HG02938 (cell line): Measurements from ENCODE around the gene F8.
A peak's percentile ranks its signal among the peaks of the same experiment; 100 is the strongest.
"Not testable (repeated sequence)": the region's sequence is repeated elsewhere in the genome, so short reads cannot be mapped to it uniquely, and the experiment has no call there.

ENCODE experiments used
- ATAC-seq: cut with Tn5 transposase; IDR thresholded peaks from one replicate; pipeline ENCODE4 v1.9.1; 2021; ENCODE audit warnings: mild to moderate bottlenecking, moderate library complexity; ENCODE audit not compliant: unreplicated experiment

Gene F8

DNA sequence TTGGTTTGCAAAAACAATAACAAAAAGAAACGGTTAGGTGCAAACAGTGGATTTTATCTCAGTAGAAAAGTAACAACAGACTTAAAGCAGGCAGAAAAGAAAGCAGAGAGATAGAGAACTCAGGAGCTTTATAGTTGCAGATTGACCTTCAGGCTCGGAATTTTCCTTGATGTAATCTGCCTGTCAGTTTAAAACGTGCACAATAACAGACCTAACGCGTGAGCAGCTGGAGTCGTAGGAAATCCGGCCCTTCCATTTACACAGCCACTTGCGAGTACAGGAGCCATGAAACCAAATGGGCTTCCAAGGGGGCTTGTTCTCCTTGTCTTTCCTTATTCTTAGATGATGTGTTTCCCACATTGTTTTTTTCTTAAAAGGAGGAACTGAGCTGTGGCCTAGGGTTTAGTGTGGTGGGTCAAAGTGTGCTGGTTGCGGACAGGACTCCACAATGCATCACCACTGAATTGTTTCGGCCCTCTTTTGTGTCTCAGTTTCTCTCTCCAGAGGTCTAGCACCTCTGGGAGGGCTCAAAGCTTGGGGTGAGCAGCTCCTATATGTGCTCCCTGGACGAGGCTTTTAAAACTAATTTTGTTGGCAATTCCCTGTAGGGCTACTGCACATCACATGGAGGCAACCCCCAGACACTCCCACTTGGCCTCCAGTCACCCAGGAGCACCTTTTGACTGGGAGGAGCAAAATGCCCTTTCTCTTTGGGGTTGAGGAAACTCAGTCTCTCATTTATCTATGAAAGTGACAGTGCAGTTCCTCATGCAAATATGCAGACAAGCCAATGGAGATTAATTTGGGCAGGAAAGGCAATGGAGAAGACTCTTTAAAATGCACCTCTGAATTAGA lies 203.4 kb downstream of the F8 start:
- no peak for ATAC-seq

DNA sequence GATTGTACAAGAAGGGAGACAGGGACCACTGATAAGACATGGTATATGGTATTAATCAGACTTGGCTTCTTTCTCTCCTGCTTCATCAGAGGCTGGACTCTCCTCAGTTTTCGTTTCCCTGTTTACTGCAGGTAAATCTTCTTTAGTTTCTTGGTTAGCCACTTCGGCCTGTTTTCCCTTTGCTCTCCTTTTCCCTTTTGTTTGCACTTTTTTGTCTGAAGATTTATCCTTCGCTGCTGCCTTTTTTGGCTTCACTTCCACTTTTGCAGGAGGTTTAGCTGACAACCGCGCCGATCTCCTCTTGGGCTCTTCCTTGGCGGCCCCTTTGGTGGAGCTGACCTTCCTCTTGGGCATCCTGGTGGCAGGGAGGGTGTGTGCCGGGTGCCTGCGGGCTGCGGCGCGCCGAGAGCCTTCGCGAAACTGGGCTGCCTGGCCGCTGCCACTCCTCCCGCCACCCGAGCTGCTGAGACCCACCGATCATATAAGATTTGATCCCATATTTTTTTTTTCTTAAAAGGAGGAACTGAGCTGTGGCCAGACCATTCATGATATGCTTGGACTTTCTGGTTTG lies 205.4 kb downstream of the F8 start:
- not testable (repeated sequence) for ATAC-seq

DNA sequence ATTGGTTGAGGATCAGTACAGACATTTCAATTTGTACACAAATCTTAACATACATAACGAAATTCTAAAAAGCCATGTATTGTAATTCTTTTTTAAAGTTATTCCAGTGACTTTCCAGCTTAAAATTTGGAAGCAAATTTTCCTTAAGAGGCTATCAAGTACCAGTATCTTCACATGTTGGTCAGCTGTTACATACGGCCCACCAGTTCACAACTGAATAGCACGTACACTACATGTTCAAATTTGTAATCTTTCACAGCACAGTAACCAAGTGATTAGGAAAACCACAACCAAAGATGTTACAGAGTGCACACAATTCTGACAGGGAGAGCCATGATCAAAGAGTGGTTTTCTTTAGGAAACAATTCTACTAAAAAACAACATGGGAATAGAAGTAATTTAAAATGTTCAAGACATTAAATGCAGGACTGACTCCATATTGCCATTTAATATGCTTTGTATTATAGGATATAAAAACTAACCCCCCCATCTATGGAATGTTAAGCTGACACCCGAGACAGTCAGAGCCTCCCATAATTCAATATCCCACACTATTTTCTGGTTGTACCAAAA lies 206.1 kb downstream of the F8 start:
- not testable (repeated sequence) for ATAC-seq

DNA sequence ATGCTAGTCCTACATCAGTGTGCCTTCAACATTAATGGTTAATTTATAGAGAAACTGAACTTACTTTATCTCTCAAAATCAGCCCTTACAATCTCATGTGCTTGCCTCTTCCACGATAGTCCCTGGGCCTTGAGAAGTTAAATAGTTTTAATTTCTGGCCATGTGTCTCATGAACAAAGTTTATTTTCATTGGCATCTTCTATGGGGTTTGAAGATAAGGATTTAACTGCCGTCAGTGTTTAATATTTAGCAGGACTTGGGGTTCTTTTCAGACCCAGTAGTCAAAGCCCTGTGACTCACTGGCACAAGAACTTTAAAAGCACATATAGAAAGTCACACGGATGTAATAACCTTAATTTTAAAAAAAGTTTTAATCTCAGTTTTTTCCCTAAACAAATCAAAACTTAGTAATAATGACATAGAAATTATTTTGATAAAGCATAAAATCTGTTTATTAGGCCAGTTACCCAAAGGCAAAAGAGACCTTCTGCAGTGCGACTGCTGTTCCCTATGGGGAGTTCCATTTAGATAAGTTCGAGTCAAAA lies 207.2 kb downstream of the F8 start:
- no peak for ATAC-seq

DNA sequence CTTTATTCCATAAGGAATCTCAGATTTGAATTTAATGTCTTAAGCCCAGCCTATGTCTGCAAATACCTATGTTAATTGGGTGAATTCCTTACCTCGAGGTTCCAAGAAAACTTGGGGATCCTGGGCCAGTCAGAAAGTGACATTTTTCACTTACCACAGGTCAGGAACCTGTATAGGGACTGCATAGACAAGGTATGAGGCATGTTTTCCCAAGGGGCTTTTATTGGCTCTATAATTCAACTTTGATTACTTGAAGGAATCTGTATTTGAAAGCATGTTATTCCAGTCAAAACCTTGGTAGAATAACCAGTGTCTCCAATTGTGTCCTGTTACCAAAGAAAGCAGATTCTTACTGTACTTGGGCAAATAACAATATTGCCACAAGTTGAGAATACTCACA lies 208.7 kb downstream of the F8 start:
- ATAC-seq = no peak

DNA sequence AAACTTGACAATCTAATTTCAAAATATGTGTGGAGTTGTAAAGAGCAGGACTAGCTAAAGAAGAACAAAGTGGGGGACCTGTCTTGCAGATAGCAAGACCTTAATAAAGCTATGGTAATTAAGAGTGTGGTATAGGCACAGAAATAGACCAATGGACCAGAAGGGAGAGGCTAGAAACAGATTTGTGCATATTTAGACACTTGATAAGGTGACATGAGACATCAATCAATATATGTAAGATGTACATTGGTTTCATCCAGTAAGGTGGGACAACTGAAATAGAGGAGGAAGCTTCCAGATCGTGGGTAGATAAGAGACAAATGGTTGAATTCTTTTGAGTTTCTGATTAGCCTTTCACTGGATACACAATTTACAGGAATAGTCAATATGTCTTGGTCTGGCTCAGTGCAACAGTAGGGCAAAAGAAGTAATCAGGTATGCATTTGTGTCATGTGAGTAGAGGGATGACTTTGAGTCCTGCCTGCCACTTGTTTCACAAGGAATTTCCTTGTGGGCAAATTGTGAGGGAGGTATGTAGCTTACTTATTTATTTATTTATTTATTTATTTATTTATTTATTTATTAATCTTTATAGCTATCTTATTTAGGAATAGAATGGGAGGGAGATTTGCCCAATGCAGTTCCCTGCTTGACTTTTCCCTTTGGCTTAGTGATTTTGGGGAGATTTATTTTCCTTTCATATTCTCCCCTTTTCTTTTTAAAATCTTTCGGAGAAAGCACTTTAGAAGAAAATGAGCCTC lies 210.0 kb downstream of the F8 start:
- no peak for ATAC-seq

DNA sequence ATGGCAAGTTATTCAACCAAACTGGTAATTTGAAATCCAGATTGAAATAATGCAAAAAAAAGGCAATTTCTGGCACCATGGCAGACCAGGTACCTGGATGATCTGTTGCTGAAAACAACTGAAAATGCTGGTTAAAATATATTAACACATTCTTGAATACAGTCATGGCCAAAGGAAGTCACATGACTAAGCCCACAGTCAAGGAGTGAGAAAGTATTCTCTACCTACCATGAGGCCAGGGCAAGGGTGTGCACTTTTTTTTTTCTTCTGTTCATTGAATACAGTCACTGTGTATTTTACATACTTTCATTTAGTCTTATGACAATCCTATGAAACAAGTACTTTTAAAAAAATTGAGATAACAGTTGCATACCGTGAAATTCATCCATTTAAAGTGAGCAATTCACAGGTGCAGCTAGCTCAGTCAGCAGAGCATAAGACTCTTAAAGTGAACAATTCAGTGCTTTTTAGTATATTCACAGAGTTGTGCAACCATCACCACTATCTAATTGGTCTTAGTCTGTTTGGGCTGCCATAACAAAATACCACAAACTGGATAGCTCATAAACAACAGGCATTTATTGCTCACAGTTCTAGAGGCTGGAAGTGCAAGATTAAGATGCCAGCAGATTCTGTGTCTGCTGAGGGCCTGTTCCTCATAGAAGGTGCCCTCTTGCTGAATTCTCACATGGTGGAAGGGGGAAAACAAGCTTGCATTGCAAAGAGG lies 212.4 kb downstream of the F8 start:
- ATAC-seq = no peak

DNA sequence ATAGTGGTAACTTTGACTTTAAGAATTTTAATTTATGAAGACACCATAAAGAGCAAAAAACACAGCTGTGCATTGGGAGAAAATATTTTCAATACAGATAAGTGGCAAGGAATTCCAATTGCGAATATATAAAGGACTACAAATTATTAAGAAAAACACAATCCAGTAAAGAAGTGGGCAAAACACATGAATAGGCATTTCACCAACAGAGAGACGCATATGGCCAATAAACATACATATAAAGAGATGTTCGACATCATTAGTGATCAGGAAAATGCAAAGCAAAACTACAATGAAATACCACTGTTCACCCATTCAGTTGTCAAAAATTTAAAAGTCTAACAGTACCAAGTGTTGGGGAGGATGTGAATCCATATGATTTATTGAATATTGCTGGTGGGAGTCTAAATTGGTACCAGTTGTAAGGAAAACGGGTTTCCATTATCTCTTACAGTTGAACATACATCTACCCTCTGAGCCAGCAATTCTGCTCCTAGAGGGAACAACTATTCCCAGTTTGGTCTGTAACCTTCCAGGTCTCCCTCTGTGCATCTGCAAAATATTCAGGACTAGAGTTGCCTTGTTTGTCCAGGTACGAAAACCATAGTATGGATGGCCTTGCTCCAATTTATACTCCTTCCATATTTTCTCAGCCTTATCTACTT lies 215.6 kb downstream of the F8 start:
- ATAC-seq = no peak

DNA sequence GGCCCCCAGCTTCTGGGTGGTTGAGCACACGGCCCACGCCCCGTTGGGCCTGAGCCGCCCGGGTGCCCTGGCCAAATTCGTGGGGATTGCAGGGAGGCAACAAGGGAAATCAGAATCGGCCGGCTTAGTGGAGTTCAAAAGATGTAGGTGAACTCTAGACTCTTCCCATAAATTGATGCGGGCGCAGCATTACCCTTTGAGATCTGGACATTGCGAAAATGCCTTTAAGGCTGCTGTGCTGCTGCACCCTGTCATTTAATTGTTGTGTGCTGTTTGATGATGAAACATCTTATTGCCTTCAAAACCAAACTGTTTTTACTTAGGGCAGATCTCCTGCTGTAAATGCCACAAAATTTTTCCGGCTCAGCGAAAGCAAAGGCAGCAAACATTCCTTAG lies 216.8 kb downstream of the F8 start:
- no peak for ATAC-seq

DNA sequence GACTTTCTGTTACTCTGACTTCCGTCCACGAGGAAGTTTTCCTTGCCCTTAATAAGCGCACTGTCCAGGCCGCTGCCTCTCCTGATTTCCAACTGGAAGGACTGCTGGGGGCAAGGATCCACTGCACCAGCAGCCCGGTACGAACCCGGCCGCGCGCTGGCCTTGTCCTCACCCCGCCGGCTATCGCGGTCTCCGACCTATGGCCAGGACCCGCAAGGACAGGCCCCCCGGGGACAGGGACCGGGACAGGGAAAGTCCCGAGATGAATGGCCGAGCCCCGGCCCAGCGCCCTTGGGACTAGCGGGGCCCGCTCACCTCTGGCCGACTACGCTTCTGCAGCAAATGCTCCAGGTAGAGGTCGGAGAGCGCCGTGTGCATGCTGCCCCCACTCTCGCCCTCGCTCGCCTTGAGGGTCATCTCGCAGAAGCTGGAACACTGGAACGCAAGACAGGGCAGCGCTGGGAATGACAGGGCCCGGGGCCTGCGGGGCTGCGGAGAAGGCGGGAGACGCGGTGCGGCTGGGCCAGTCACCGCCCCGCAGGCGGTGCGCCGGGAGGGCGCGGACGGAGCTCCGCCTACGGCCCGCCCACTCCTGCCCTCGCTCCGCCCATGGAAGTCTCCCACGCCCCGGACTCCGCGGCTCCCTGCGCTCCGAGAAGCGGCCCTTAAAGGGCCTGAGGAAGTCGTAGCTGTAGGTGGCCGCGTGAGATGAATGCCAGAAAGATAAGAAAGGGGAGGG lies 217.4 kb downstream of the F8 start, which contains the start of gene MPP1:
TSS of gene MPP1 (minus strand) at position 529 of the 739 bp plus-strand sequence. CDS start at position 417, 112 bp downstream.
- peak; percentile 83 for ATAC-seq

DNA sequence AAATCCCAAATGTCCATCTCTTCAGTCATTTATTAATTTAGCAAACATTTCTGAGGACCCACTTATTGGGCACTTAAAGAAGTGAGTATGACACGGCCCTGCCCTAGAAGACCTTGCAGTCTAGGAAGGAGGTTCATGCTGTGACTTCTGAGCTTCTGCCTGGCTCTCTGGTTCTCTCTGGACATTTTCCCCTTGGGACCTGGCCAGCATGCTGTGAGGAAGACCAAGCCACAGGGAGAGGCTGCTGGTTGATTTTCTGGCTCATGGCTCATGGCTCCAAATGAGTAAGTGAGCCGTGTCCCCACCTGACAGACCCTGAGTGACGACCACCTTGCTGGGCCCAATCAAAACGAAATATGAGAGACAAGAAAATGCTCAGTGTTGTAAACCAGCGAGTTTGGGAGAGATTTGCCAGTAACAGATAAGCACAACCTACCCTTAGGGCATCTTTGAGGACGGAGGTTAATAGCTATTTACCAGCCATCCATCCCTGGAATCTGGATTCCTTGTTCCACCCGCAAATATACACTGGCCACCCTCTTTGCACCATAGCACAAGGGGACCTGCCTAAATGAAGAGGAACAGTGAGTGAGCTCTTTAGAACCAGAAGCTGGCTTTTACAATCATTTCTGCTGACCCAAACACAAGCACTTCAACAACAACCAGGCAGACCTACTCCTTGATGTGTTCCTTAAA lies 218.1 kb downstream of the F8 start:
- peak; percentile 17 for ATAC-seq

DNA sequence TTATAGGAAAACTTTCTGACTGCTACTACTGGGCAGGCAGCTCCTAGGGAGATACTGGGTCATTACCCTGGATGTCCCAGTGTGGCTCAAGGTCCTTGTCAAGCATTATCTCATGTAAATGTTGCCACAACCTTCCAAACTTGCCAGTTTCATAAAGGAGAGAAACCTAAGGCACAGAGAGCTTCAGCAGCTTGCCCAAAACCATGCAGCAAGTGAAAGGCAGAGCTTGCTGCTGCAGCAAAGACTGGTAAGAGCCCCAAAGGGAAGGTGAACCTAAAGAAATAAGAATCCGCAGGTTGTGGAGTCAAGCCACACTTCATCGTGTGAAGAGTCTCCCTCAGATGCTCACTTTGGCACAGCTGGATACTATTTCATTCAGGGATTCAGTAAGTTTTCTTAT lies 219.6 kb downstream of the F8 start:
- ATAC-seq = no peak

DNA sequence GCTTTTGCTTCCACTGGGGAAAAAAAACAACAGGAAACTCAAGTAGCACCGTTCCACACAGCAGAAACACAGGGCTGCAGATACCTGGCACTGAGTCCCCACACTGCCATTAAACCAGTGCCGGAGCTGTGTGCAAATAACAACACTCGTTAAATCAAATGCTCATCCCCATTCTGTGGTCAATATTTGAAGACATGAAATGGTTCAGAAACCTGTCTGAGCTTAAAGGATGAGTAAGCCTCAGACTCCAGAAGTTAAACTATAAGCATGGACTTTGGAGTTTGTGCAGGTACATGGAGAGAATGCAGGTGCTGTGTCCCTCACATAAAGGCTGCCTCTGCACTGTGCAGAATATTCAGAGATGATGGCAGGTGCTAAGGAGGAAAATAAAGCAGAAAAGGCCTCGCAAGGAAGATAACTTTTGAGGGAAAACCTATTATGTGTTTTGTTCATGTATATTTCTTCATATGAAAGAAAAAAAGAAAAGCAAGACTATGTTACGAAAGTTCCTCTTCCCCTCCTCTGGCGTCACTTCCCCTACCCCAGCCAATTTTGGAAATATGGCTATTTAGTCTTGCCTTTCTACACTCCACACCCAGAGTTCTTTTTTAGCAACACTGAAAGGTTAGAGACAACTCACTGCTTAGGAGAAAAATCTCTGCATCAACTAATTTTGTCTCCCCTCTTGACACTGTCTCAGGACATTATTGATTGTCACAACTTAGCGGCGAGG lies 221.9 kb downstream of the F8 start:
- ATAC-seq = no peak

DNA sequence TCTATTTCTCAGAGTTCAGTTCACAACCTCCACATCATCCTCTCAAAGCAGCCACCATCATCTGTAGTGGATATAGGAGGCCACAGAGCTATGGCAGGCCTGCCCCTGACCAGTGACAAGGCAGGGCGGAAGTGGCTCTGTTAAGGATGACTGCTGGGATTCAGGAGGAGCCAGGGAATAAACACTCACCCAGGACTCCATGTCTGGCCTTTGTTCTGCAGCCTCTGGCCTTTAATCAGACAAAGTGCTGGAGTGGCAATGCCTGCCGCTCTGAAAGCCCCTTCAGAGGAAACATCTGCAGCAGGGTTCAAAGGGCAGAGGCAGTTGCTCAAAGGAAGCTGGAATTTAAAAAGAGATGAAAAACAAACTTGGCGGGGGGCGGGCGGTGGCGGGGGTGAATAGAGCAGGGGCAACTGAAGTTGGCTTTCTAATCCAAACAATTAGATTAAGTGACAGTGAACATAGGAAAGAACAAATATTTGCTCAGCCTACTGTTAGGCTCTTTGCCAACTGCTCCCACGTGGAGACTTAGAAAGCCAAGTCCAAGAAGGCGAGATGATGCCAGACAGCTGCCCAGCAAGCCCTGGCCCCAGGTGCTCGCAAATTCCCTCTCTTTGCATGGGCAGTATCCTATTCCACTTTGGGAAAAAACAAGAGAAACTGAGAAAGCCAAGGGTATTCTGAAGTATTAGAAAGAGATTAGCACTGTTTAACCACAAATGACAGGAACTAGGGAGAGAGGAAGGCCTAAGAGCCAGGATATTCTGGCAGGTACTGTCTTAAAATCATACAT lies 222.8 kb downstream of the F8 start:
- ATAC-seq = no peak

DNA sequence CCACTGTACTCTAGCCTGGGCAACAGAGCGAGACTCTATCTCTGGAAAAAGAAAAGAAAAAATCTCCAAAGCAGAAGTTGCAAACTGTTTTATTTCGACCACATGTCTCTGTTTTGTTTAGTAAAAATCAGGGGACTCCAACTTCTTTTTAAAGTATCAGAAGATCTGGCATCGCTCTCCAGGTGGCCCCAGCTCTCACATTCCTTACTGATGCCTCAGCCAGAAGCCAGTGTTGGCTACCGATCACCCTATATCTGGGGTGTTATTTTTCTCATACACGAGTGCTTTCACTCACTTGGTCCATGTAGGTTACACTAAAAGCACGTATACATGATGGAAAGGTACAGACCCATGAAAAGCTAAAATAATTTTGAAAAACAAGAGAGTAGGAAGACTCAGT lies 225.5 kb downstream of the F8 start:
- no peak for ATAC-seq

DNA sequence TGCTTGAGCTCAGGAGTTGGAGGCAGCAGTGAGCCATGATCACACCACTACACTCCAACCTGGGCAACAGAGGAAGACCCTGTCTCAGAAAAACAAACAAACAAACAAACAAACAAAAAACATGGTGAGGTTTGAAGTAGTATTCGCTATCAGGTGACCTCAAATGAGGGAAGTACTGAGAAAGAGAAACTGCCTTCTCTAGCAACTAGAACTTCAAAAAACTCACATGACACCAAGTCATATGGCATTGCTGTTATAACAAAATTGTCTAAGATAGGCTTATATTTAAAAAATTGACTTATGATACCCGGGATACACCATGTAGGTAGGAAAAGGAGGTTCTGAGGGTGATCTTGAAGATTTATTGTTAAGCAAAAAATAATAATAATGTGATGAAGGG lies 227.5 kb downstream of the F8 start:
- ATAC-seq = no peak

DNA sequence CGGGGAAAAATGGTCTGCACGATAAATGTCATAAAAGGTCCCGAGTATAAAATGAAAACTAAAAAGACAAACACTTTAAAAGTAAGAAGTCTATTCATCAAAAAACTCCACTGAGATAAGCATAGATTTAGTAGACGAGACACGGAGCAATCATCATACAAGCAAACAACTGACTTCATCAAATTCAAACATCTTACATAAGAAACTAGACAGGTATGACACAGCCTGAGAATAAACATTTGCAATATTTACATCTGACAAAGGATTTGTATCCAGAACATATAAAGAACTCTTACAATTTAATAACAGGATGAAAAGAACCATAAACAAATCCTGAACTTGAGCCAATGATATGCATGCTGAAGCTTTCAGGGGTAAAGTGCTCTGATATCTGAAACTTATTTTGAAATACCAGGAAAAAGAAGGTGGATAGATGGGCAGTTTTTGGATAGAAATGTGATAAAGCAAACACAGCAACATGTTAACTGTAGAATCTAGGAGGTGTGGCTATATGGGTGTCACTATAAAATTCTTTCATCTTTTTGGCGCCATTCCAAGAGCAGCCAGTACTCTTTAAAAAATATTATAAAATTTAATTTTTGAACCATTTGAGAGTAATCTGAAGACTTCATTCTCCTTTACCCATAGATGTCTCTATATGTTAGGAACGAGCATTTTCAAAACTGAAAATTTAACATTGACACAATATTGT lies 229.3 kb downstream of the F8 start:
- no peak for ATAC-seq
